HS-5 (cell line): ENCODE results near the gene KAZALD1.
A peak's percentile ranks its signal among the peaks of the same experiment; 100 is the strongest.
"Not testable (repeated sequence)": the region's sequence is repeated elsewhere in the genome, so short reads cannot be mapped to it uniquely, and the experiment has no call there.

Source experiments
- DNase-seq: peaks from one replicate; pipeline ENCODE4 v3.0.0-alpha.2; 2012; ENCODE audit warnings: low read depth

The KAZALD1 gene

GRCh38 chr10:101030496-101031127, 31.2 kb upstream of the KAZALD1 start:
- no peak for DNase-seq

- DNase-seq, result peak; percentile 58
Observed at GRCh38 chr10:101031128-101031795, 30.5 kb upstream of the KAZALD1 start, which contains the start of the genes PDZD7 and SFXN3. Gene PDZD7 (minus strand): TSS chr10:101031129. CDS start chr10:101030219, 910 bp downstream. Gene SFXN3 (plus strand): TSS chr10:101031234. CDS start chr10:101034695, 3,461 bp downstream.

GRCh38 chr10:101031796-101032636, 29.8 kb upstream of the KAZALD1 start:
- DNase-seq, result no peak

GRCh38 chr10:101032637-101033224, 29.1 kb upstream of the KAZALD1 start:
- DNase-seq, result peak; percentile 81

GRCh38 chr10:101033276-101033675, 28.5 kb upstream of the KAZALD1 start:
- no peak for DNase-seq

GRCh38 chr10:101034404-101034803, 27.4 kb upstream of the KAZALD1 start:
- DNase-seq, result not testable (repeated sequence)

- DNase-seq, result no peak
Observed at GRCh38 chr10:101035314-101035713, 26.5 kb upstream of the KAZALD1 start.

- DNase-seq, result no peak
Observed at GRCh38 chr10:101035916-101036702, 25.7 kb upstream of the KAZALD1 start.

- no peak for DNase-seq
Observed at GRCh38 chr10:101036726-101037125, 25.1 kb upstream of the KAZALD1 start.

GRCh38 chr10:101038484-101038883, 23.3 kb upstream of the KAZALD1 start:
- no peak for DNase-seq

GRCh38 chr10:101040061-101040460, 21.7 kb upstream of the KAZALD1 start:
- DNase-seq, result no peak

GRCh38 chr10:101040851-101041250, 20.9 kb upstream of the KAZALD1 start:
- no peak for DNase-seq

GRCh38 chr10:101041252-101041761, 20.5 kb upstream of the KAZALD1 start:
- no peak for DNase-seq

- no peak for DNase-seq
Observed at GRCh38 chr10:101042118-101042517, 19.7 kb upstream of the KAZALD1 start.

- peak; percentile 92 for DNase-seq
Observed at GRCh38 chr10:101042667-101043362, 19.0 kb upstream of the KAZALD1 start.

- no peak for DNase-seq
Observed at GRCh38 chr10:101043363-101043707, 18.5 kb upstream of the KAZALD1 start.

- DNase-seq, result no peak
Observed at GRCh38 chr10:101044117-101044516, 17.7 kb upstream of the KAZALD1 start.

GRCh38 chr10:101046332-101047238, 15.2 kb upstream of the KAZALD1 start:
- no peak for DNase-seq

- no peak for DNase-seq
Observed at GRCh38 chr10:101047268-101047667, 14.5 kb upstream of the KAZALD1 start.
